ENCODE results near the gene MAMSTR.

GRCh38 chr19:48751845-48752495 lies 32.4 kb upstream of the MAMSTR start:
- TF ChIP-seq CTCF (conservative IDR thresholded peaks at IDR 0.05; ENCODE audit: low read depth, low read length) (no peak), EZH2 (IDR thresholded peaks at IDR 0.05; ENCODE audit: low read length, unreplicated experiment) (no peak), EZH2phosphoT487 (IDR thresholded peaks at IDR 0.05; ENCODE audit: borderline replicate concordance, low read length) (no peak)

All from PC-3 (cell line).